NCI-H187 treated with DMSO at 0.1 percent for 48 hours (cell line): Measurements from ENCODE around the gene RASA1.

Experiments used
- DNase-seq: peaks from one replicate; lab custom pipeline; 2025; lab: John Stamatoyannopoulos, UW

The RASA1 gene

DNA sequence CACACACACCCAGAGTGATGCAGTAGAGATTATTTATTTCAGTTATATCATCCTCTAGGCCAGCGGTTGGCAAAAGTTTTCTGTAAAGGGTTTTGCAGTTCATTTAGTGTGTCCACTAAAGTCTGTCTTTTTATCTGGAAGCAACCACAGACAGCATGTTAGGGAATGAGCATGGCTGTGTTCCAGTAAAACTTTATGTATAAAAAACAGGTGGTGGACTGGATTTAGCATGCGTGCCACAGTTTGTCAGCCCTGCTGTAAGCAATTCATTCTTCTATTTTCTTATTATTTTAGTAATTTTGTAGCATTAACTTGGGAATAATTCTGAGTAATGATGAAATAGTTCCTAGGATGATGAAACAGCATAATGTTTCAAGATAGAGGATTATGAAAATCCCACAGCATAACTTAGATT, 93.4 kb downstream of the RASA1 start:
- DNase-seq, result no peak

- DNase-seq, result no peak
Measured at GRCh38 chr5:87361536-87362213, 94.0 kb downstream of the RASA1 start.

- DNase-seq, result no peak
Measured at GRCh38 chr5:87367243-87367642, 99.6 kb downstream of the RASA1 start.

- DNase-seq, result no peak
Measured at GRCh38 chr5:87368601-87369000, 100.9 kb downstream of the RASA1 start.

GRCh38 chr5:87369431-87369830, 101.7 kb downstream of the RASA1 start:
- no peak for DNase-seq

DNA sequence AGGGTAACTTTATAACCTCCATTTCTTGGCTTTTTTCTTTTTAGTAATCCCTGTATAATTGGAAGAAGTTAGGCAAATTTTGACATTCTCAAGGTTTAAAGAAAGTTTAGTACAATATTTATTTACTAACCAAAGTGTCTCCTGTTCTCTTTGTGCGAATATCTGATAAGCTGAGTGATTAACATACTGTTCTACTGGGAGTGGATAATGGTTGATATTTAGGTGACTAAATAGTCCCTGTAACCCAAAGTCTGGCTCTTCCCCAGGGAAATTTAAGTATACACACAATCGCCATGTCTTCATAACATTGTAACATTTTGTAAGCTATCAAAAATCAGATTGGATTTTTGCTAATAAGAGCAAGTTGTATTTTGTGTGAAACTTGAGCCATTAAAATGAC, 105.0 kb downstream of the RASA1 start:
- no peak for DNase-seq

DNA sequence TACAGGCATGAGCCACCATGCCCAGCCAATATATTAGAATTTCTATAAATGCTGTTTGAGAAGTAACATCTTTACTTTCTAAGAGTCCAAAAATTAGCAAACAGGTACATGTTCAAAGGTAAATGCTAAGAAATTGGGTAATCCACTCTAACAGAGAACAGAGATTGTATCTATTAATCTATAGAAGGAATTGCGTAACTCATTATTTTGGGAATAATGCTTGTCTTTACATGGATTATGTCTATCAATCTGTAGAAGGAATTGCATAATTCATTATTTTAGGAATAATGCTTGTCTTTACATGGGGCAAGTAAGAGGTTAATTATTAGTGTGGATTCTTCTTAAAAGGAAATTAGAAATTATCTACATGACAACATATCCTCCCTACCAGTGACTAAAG, 114.5 kb downstream of the RASA1 start:
- DNase-seq, result no peak

GRCh38 chr5:87383216-87383615, 115.5 kb downstream of the RASA1 start:
- DNase-seq, result no peak

- DNase-seq, result no peak
Measured at GRCh38 chr5:87385802-87386201, 118.1 kb downstream of the RASA1 start.

GRCh38 chr5:87388129-87388528, 120.4 kb downstream of the RASA1 start:
- no peak for DNase-seq

DNA sequence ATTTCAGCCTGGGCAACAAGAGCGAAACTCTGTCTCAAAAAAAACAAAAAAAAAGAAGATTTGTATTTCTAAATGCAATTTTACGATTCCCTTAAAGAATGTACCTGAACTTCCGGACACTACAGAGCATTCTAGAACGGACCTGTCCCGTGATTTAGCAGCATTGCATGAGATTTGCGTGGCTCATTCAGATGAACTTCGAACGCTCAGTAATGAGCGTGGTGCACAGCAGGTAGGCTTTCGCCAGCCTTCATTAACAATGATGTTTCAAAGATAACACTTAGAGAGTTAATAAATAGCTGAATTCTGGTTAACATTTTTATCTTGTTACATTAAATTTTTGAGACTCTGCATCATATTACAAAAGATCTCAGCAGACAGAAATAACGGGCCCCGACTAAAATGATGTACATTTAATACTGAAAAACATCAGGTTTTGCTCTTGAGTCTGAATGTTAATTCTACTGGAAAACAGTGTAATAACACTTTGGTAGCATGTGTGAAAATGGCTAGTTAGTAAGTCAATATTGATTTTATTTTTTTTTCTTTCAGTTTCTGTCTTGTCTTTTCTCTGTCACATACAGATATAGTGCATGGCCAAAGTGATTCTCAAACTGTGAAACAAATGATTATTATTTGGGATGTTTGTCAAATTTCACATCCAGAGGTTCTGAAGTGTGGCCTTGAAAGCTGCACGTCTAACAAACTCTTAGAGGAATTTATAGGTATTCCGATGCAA, 121.8 kb downstream of the RASA1 start:
- no peak for DNase-seq

- DNase-seq, result no peak
Measured at GRCh38 chr5:87390075-87390474, 122.4 kb downstream of the RASA1 start.

GRCh38 chr5:87390576-87391199, 123.0 kb downstream of the RASA1 start:
- DNase-seq, result no peak

DNA sequence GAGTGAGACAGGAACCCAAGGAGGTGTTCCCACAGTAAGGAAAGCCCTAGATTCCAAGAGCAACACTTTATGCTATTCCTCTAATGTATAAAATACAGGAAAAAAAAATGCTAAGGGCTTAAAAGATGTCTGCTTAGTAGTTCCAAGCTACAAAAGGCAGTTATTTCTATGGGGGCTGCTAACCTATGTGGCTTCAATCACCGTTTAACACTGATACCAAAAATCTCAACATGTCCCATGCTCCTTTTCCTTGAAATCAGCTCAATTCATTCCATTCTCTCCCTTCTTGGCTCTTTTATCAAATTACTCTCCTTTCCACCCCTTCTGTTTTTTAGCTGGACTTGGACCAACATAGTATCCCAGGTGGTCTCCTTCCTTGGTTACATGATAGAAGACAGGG, 124.5 kb downstream of the RASA1 start:
- no peak for DNase-seq

GRCh38 chr5:87392801-87393200, 125.1 kb downstream of the RASA1 start:
- no peak for DNase-seq

DNA sequence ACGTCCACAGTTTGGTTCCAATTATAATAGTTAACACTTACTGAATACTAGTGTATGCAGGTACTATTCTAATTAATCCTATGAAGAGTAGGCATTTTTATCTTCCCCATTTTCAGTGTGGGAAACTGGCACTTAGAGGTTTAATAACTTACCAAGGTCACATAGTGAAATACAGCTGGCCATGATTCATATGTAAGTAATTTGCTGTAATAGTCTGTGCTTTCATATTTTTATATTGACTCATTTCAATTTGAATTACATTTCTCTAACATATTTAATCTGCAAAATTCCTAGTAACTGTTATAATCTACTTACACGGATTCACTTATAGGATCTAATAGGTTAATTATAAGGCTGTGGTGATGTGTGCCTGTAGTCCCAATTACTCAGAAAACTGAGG, 125.6 kb downstream of the RASA1 start:
- no peak for DNase-seq

GRCh38 chr5:87394411-87395165, 126.9 kb downstream of the RASA1 start:
- DNase-seq, result no peak

- DNase-seq, result no peak
Measured at GRCh38 chr5:87398981-87399614, 131.4 kb downstream of the RASA1 start.

- DNase-seq, result no peak
Measured at GRCh38 chr5:87399720-87400119, 132.0 kb downstream of the RASA1 start.

- DNase-seq, result peak; percentile 40
Measured at GRCh38 chr5:87400305-87400899, 132.7 kb downstream of the RASA1 start.

DNA sequence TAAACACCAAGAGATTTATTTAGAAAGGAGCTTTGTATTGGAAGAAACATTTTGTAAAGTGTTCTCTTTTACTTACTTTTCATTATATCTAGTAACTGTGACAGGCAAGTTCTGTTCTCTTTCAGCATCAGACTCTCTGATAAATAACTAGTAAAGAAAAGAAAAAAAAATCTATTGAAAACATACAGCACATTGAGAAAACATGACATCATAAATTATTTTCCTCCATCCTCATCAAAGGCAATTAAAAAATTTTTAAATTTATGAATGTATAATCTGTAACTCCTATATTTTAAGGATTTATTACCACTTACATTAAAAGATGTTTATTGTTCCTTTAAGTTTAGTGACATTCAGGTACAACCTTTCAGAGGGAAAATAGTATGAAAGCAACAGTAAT, 133.9 kb downstream of the RASA1 start:
- no peak for DNase-seq

DNA sequence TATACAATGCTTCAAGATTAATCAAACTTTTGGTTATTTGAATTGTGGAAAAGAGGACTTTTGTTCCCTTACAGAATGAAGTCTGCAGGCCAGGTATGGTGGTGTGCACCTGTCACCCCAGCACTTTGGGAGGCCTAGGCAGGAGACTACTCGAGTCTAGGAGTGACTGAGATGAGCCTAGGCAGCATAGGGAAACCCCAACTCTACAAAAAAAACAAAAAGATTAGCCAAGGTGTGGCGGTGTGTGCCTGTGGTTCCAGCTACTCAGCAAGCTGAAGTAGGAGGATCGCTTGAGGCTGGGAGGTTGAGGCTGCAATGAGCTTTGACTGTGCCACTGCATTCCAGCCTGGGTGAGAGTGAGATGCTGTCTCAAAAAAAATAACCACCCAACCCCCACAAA, 135.7 kb downstream of the RASA1 start:
- DNase-seq, result no peak
